ENCODE data around the gene SDHAF2.

SDHAF2 gene

GRCh38 chr11:61414547-61414946 is 15.4 kb upstream of the SDHAF2 start:
- Histone ChIP-seq H3K36me3 (ENCODE audit: control insufficient read depth in 2 of 2, insufficient read depth in 1 of 2, low read length in 2 of 2) (peaks cover 54 to 100% of the 10 kb centered on the region in 2 experiments), H3K4me3 (ENCODE audit: low read depth, low read length) (no peak overlapping the region), H3K27ac (ENCODE audit: extremely low read depth, low read depth, low read length) (no peak overlapping the region), H3K4me1 (ENCODE audit: control insufficient read depth, insufficient read depth, low read length) (no peaks in the 10 kb centered on the region), H3K9me3 (ENCODE audit: control insufficient read depth, insufficient read depth, low read depth, low read length) (no peaks in the 10 kb centered on the region)
- POLR2A ChIA-PET, result interaction anchor here (0.7 kb wide), 1 partner anchor 305 kb away, joined by 4 read pairs; no protein-coding TSS in a partner anchor
- CTCF ChIA-PET, result interaction anchor here (0.6 kb wide), 2 partner anchors 32 to 76 kb away, joined by 3 read pairs; no protein-coding TSS in a partner anchor
- TF ChIP-seq ZNF571 (tag by site-specific recombination; IDR thresholded peaks at IDR 0.05), result no peak
- no peak for TF ChIP-seq PRDM1 (tag by site-specific recombination; IDR thresholded peaks at IDR 0.05)
- TF ChIP-seq ZIC2 (tag by site-specific recombination; IDR thresholded peaks at IDR 0.05), result no peak
- TF ChIP-seq ZBTB20 (tag by site-specific recombination; IDR thresholded peaks at IDR 0.05), result no peak

- H3K36me3 ChIP-seq (ENCODE audit: control insufficient read depth in 2 of 2, insufficient read depth in 1 of 2, low read length in 2 of 2), result peaks cover 54 to 100% of the 10 kb centered on the region in 2 experiments
- no peak overlapping the region for H3K4me3 ChIP-seq (ENCODE audit: low read depth, low read length)
- no peaks in the 10 kb centered on the region for H3K9me3 ChIP-seq (ENCODE audit: control insufficient read depth, insufficient read depth, low read depth, low read length)
- POLR2A ChIA-PET, result no interaction called here
- no peaks in the 10 kb centered on the region for H3K4me1 ChIP-seq (ENCODE audit: control insufficient read depth, insufficient read depth, low read length)
- H3K27ac ChIP-seq (ENCODE audit: extremely low read depth, low read depth, low read length), result no peak overlapping the region
- CTCF ChIA-PET, result no interaction called here
- TF ChIP-seq ZNF645 (tag by site-specific recombination; IDR thresholded peaks at IDR 0.05), result no peak
- TF ChIP-seq ZNF274 (IDR thresholded peaks at IDR 0.05; ENCODE audit: low read length), result no peak
- no peak for TF ChIP-seq ZNF274 (tag by site-specific recombination; IDR thresholded peaks at IDR 0.05; ENCODE audit: borderline replicate concordance)
- no peak for TF ChIP-seq PRDM2 (tag by site-specific recombination; IDR thresholded peaks at IDR 0.05; ENCODE audit: borderline replicate concordance)
- TF ChIP-seq ZNF596 (tag by site-specific recombination; IDR thresholded peaks at IDR 0.05), result no peak
- TF ChIP-seq ZNF830 (tag by site-specific recombination; IDR thresholded peaks at IDR 0.05; ENCODE audit: low read depth), result no peak
- TF ChIP-seq ZBTB49 (tag by site-specific recombination; IDR thresholded peaks at IDR 0.05; ENCODE audit: low read depth), result no peak
- TF ChIP-seq ZNF341 (tag by site-specific recombination; IDR thresholded peaks at IDR 0.05; ENCODE audit: low read depth), result no peak
- no peak for TF ChIP-seq PRDM10 (tag by site-specific recombination; IDR thresholded peaks at IDR 0.05)
- TF ChIP-seq ZNF837 (tag by site-specific recombination; IDR thresholded peaks at IDR 0.05), result no peak
- no peak for TF ChIP-seq ATF2 (tag by site-specific recombination; IDR thresholded peaks at IDR 0.05; ENCODE audit: low read depth)
- TF ChIP-seq ZBTB44 (tag by site-specific recombination; IDR thresholded peaks at IDR 0.05), result no peak
These were observed 14.5 kb upstream of the SDHAF2 start for GRCh38 chr11:61415381-61415780.

Data from HEK293 (cell line).